ENCODE results near the gene SIX3. TPM values are rescaled to one million over a fixed set of nuclear protein-coding genes. Genes with fewer than 3 reads are reported as not detected.

Gene SIX3
- total RNA-seq (ENCODE audit: unreplicated experiment), result not detected
- long read RNA-seq, result 0 reads

GRCh38 chr2:44941551-44942234, at the start of gene SIX3:
Gene SIX3, plus strand, starts transcription at chr2:44941702. Its CDS starts 403 bp downstream, at chr2:44942105.
- Mint-ChIP-seq H3K27ac (ENCODE audit: unreplicated experiment) (peak within 1 kb of the TSS; percentile 30), H3K4me3 (ENCODE audit: unreplicated experiment) (peak within 1 kb of the TSS; percentile 79), H3K9me3 (ENCODE audit: unreplicated experiment) (no peaks in the 10 kb centered on the region), H3K4me1 (ENCODE audit: unreplicated experiment) (peaks cover 44% of the 10 kb centered on the region), H3K27me3 (ENCODE audit: unreplicated experiment) (peaks cover 48% of the 10 kb centered on the region), H3K36me3 (ENCODE audit: low read depth, unreplicated experiment) (no peaks in the 10 kb centered on the region)
- DNase-seq (ENCODE audit: low spot score), result no peak
- TF ChIP-seq, protein P1, sequence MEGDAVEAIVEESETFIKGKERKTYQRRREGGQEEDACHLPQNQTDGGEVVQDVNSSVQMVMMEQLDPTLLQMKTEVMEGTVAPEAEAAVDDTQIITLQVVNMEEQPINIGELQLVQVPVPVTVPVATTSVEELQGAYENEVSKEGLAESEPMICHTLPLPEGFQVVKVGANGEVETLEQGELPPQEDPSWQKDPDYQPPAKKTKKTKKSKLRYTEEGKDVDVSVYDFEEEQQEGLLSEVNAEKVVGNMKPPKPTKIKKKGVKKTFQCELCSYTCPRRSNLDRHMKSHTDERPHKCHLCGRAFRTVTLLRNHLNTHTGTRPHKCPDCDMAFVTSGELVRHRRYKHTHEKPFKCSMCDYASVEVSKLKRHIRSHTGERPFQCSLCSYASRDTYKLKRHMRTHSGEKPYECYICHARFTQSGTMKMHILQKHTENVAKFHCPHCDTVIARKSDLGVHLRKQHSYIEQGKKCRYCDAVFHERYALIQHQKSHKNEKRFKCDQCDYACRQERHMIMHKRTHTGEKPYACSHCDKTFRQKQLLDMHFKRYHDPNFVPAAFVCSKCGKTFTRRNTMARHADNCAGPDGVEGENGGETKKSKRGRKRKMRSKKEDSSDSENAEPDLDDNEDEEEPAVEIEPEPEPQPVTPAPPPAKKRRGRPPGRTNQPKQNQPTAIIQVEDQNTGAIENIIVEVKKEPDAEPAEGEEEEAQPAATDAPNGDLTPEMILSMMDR (IDR thresholded peaks at IDR 0.05; ENCODE audit: unreplicated experiment), result no peak

- Mint-ChIP-seq H3K9me3 (ENCODE audit: unreplicated experiment) (peaks cover 11% of the 10 kb centered on the region), H3K4me3 (ENCODE audit: unreplicated experiment) (no peak overlapping the region), H3K4me1 (ENCODE audit: unreplicated experiment) (no peaks in the 10 kb centered on the region), H3K27ac (ENCODE audit: unreplicated experiment) (no peak overlapping the region), H3K27me3 (ENCODE audit: unreplicated experiment) (peaks cover 2% of the 10 kb centered on the region), H3K36me3 (ENCODE audit: low read depth, unreplicated experiment) (no peaks in the 10 kb centered on the region)
- DNase-seq (ENCODE audit: low spot score), result no peak
- TF ChIP-seq, protein P1 (IDR thresholded peaks at IDR 0.05; ENCODE audit: unreplicated experiment), result no peak
Measured at GRCh38 chr2:44894058-44894457, 47.4 kb upstream of the SIX3 start.

- H3K9me3 Mint-ChIP-seq (ENCODE audit: unreplicated experiment), result peaks cover 11% of the 10 kb centered on the region
- no peaks in the 10 kb centered on the region for H3K36me3 Mint-ChIP-seq (ENCODE audit: low read depth, unreplicated experiment)
- TF ChIP-seq, protein P1 (IDR thresholded peaks at IDR 0.05; ENCODE audit: unreplicated experiment), result no peak
- no peak overlapping the region for H3K4me3 Mint-ChIP-seq (ENCODE audit: unreplicated experiment)
- H3K27me3 Mint-ChIP-seq (ENCODE audit: unreplicated experiment), result peaks cover 4% of the 10 kb centered on the region
- DNase-seq (ENCODE audit: low spot score), result no peak
- H3K27ac Mint-ChIP-seq (ENCODE audit: unreplicated experiment), result no peak overlapping the region
- no peaks in the 10 kb centered on the region for H3K4me1 Mint-ChIP-seq (ENCODE audit: unreplicated experiment)
Measured at GRCh38 chr2:44895061-44895460, 46.4 kb upstream of the SIX3 start.

DNA sequence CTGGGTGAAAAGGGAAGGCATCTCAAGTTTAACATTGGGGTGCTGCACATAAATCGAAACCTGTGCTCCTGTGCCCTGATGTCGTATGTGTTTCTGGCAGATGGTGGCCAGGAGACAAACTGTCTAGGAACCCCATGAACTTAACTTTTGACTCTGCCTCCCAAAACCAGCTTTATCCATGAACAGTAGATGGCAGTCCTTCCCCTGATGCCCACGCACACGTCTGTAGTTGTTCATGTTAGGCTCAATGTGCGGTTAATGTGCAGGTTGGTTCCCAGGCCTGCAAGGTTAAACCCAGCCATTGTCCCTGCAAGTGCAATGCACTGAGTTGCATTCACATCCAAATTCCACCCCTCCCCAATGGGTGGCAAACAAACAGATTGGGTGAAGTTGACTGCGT, 44.1 kb upstream of the SIX3 start:
- no peak overlapping the region for H3K27ac Mint-ChIP-seq (ENCODE audit: unreplicated experiment)
- DNase-seq (ENCODE audit: low spot score), result no peak
- TF ChIP-seq, protein P1 (IDR thresholded peaks at IDR 0.05; ENCODE audit: unreplicated experiment), result no peak

More for the DNA sequence above, 44.1 kb upstream of the SIX3 start:
- Mint-ChIP-seq H3K27me3 (ENCODE audit: unreplicated experiment) (peaks cover 6% of the 10 kb centered on the region), H3K9me3 (ENCODE audit: unreplicated experiment) (peaks cover under 1% of the 10 kb centered on the region), H3K4me1 (ENCODE audit: unreplicated experiment) (no peaks in the 10 kb centered on the region), H3K4me3 (ENCODE audit: unreplicated experiment) (no peak overlapping the region), H3K36me3 (ENCODE audit: low read depth, unreplicated experiment) (no peaks in the 10 kb centered on the region)

Measured in endothelial cell (in vitro differentiated cells).